ENCODE measurements around the gene MAL.

- TF ChIP-seq BHLHE40 (IDR thresholded peaks at IDR 0.05; ENCODE audit: borderline replicate concordance) (no peak), FOXM1 (IDR thresholded peaks at IDR 0.05; ENCODE audit: borderline replicate concordance) (no peak), SP1 (IDR thresholded peaks at IDR 0.05) (no peak), FOXK2 (IDR thresholded peaks at IDR 0.05) (no peak), ELF4 (IDR thresholded peaks at IDR 0.05) (no peak), CTBP1 (IDR thresholded peaks at IDR 0.05; ENCODE audit: borderline replicate concordance) (no peak), L3MBTL2 (conservative IDR thresholded peaks at IDR 0.05) (no peak), ZNF384 (IDR thresholded peaks at IDR 0.05) (no peak), LEF1 (IDR thresholded peaks at IDR 0.05; ENCODE audit: borderline replicate concordance) (no peak), TARDBP (IDR thresholded peaks at IDR 0.05) (no peak)
Observed at GRCh38 chr2:95027369-95027720, 1.8 kb downstream of the MAL start.
